Activated naive CD4-positive, alpha-beta T cell treated with anti-CD3 and anti-CD28 coated beads, Interleukin-2, amount 10 ng/mL, durations not matched to agents 7 days and 5 days (primary cell): ENCODE data around the gene PPIL3.
A peak's percentile ranks its signal among the peaks of the same experiment; 100 is the strongest.
"Not testable (repeated sequence)": the region's sequence is repeated elsewhere in the genome, so short reads cannot be mapped to it uniquely, and the experiment has no call there.

Experiments
- CTCF ChIA-PET: fragments of 350-600 bp; sonication (Branson Sonifier 250); formaldehyde crosslinking; loops from one replicate; lab custom pipeline; 2021; ENCODE audit warnings: antibody characterized with exemption; lab: Charles Lee
- DNase-seq: peaks from one replicate; pipeline ENCODE4 v3.0.0-alpha.2; 2020
- H3K27ac Mint-ChIP-seq: one replicate; pipeline ENCODE4 v1.8.0; 2021; ENCODE audit warnings: mild to moderate bottlenecking, moderate library complexity, mixed read lengths
- H3K27me3 Mint-ChIP-seq: one replicate; pipeline ENCODE4 v1.8.0; 2021; ENCODE audit warnings: mild to moderate bottlenecking, mixed read lengths
- H3K36me3 Mint-ChIP-seq: one replicate; pipeline ENCODE4 v1.8.0; 2021; ENCODE audit warnings: mixed read lengths
- H3K4me1 Mint-ChIP-seq: one replicate; pipeline ENCODE4 v1.8.0; 2021; ENCODE audit warnings: mixed read lengths
- H3K4me3 Mint-ChIP-seq: one replicate; pipeline ENCODE4 v1.8.0; 2021; ENCODE audit warnings: mild to moderate bottlenecking, moderate library complexity, mixed read lengths
- H3K9me3 Mint-ChIP-seq: one replicate; pipeline ENCODE4 v1.8.0; 2021; ENCODE audit warnings: mixed read lengths

Gene PPIL3

GRCh38 chr2:200888704-200889625 is at the start of gene PPIL3, which contains the start of gene NIF3L1:
TSS of gene PPIL3 (minus strand) at chr2:200889077. CDS start at chr2:200887615, 1,462 bp downstream.
TSS of gene NIF3L1 (plus strand) at chr2:200889371. CDS start at chr2:200891944, 2,573 bp downstream.
- Mint-ChIP-seq H3K36me3 (peaks cover 37% of the 10 kb centered on the region), H3K27me3 (peaks cover 3% of the 10 kb centered on the region), H3K27ac (peak within 1 kb of the TSS; percentile 100), H3K9me3 (no peaks in the 10 kb centered on the region), H3K4me1 (peaks cover 60% of the 10 kb centered on the region), H3K4me3 (peak within 1 kb of the TSS; percentile 93)
- CTCF ChIA-PET, result interaction anchor here (0.8 to 1.9 kb wide), 10 partner anchors 10 to 343 kb away, joined by 3 to 14 read pairs (median 5); partner anchors contain the start of genes CASP10 and ORC2
- DNase-seq, result peak; percentile 98

- no peaks in the 10 kb centered on the region for H3K27me3 Mint-ChIP-seq
- H3K36me3 Mint-ChIP-seq, result peaks cover 39% of the 10 kb centered on the region
- no peak overlapping the region for H3K27ac Mint-ChIP-seq
- no peaks in the 10 kb centered on the region for H3K4me1 Mint-ChIP-seq
- CTCF ChIA-PET, result no interaction called here
- DNase-seq, result no peak
- no peak overlapping the region for H3K4me3 Mint-ChIP-seq
- no peaks in the 10 kb centered on the region for H3K9me3 Mint-ChIP-seq
Observed at GRCh38 chr2:200930947-200931626, 42.2 kb upstream of the PPIL3 start.

GRCh38 chr2:200929334-200930249 is 40.7 kb upstream of the PPIL3 start:
- H3K36me3 Mint-ChIP-seq, result peaks cover 36% of the 10 kb centered on the region
- no peak for DNase-seq
- H3K4me3 Mint-ChIP-seq, result no peak overlapping the region

GRCh38 chr2:200922439-200922838 is 33.6 kb upstream of the PPIL3 start:
- Mint-ChIP-seq H3K4me1 (no peaks in the 10 kb centered on the region), H3K9me3 (no peaks in the 10 kb centered on the region), H3K36me3 (peaks cover 32% of the 10 kb centered on the region), H3K4me3 (no peak overlapping the region), H3K27ac (no peak overlapping the region), H3K27me3 (no peaks in the 10 kb centered on the region)
- DNase-seq, result no peak
- CTCF ChIA-PET, result interaction anchor here (0.7 to 1.6 kb wide), 4 partner anchors 17 to 204 kb away, joined by 3 to 10 read pairs (median 4); no protein-coding TSS in a partner anchor

More at GRCh38 chr2:200929334-200930249, 40.7 kb upstream of the PPIL3 start:
- CTCF ChIA-PET, result interaction anchor here (0.7 kb wide), 2 partner anchors 28 to 215 kb away, joined by 3 read pairs; no protein-coding TSS in a partner anchor
- Mint-ChIP-seq H3K27me3 (no peaks in the 10 kb centered on the region), H3K9me3 (no peaks in the 10 kb centered on the region), H3K27ac (no peak overlapping the region), H3K4me1 (no peaks in the 10 kb centered on the region)

GRCh38 chr2:200913654-200914053 is 24.8 kb upstream of the PPIL3 start:
- no peak overlapping the region for H3K27ac Mint-ChIP-seq
- H3K9me3 Mint-ChIP-seq, result no peaks in the 10 kb centered on the region
- no peaks in the 10 kb centered on the region for H3K4me1 Mint-ChIP-seq
- H3K36me3 Mint-ChIP-seq, result peaks cover 35% of the 10 kb centered on the region
- H3K4me3 Mint-ChIP-seq, result no peak overlapping the region
- CTCF ChIA-PET, result interaction anchor here (0.8 to 1.7 kb wide), 3 partner anchors 8 to 157 kb away, joined by 3 to 8 read pairs (median 3); no protein-coding TSS in a partner anchor
- H3K27me3 Mint-ChIP-seq, result no peaks in the 10 kb centered on the region
- no peak for DNase-seq

- Mint-ChIP-seq H3K4me1 (no peaks in the 10 kb centered on the region), H3K36me3 (peaks cover 33% of the 10 kb centered on the region), H3K27me3 (no peaks in the 10 kb centered on the region), H3K9me3 (no peaks in the 10 kb centered on the region), H3K27ac (no peak overlapping the region), H3K4me3 (no peak overlapping the region)
- no peak for DNase-seq
- CTCF ChIA-PET, result interaction anchor here (2.8 kb wide), 1 partner anchor 159 kb away, joined by 8 read pairs; no protein-coding TSS in a partner anchor
Observed at GRCh38 chr2:200909958-200910357, 21.1 kb upstream of the PPIL3 start.

GRCh38 chr2:200905618-200906296 is 16.9 kb upstream of the PPIL3 start:
- CTCF ChIA-PET, result interaction anchor here (0.6 to 6.1 kb wide), 21 partner anchors 8 to 327 kb away, joined by 3 to 104 read pairs (median 4); partner anchors contain the start of genes CASP10, HYCC2, NDUFB3 and NIF3L1
- Mint-ChIP-seq H3K27me3 (no peaks in the 10 kb centered on the region), H3K36me3 (peaks cover 35% of the 10 kb centered on the region), H3K27ac (peak overlapping the region; percentile 38), H3K9me3 (no peaks in the 10 kb centered on the region), H3K4me1 (peaks cover 9% of the 10 kb centered on the region), H3K4me3 (no peak overlapping the region)
- DNase-seq, result peak; percentile 75

- Mint-ChIP-seq H3K4me1 (peaks cover 11% of the 10 kb centered on the region), H3K9me3 (no peaks in the 10 kb centered on the region), H3K27ac (peak overlapping the region; percentile 75), H3K36me3 (peaks cover 51% of the 10 kb centered on the region), H3K4me3 (no peak overlapping the region), H3K27me3 (no peaks in the 10 kb centered on the region)
- CTCF ChIA-PET, result interaction anchor here (0.7 to 3.5 kb wide), 31 partner anchors 9 to 331 kb away, joined by 3 to 30 read pairs (median 4); partner anchors contain the start of genes CASP10, CLK1, HYCC2 and NDUFB3
- DNase-seq, result peak; percentile 84
Observed at GRCh38 chr2:200901459-200902072, 12.7 kb upstream of the PPIL3 start.

GRCh38 chr2:200899482-200899881 is 10.6 kb upstream of the PPIL3 start:
- Mint-ChIP-seq H3K36me3 (peaks cover 54% of the 10 kb centered on the region), H3K27me3 (no peaks in the 10 kb centered on the region), H3K9me3 (no peaks in the 10 kb centered on the region), H3K4me1 (peaks cover 11% of the 10 kb centered on the region), H3K4me3 (no peak overlapping the region), H3K27ac (no peak overlapping the region)
- CTCF ChIA-PET, result interaction anchor here (2.5 kb wide), 1 partner anchor 10 kb away, joined by 14 read pairs; the partner anchor contains the start of gene NIF3L1
- no peak for DNase-seq

- CTCF ChIA-PET, result interaction anchor here (0.9 kb wide), 1 partner anchor 9 kb away, joined by 3 read pairs; no protein-coding TSS in a partner anchor
- not testable (repeated sequence) for H3K9me3 Mint-ChIP-seq, H3K27ac Mint-ChIP-seq, DNase-seq, H3K4me3 Mint-ChIP-seq, H3K27me3 Mint-ChIP-seq
- peaks cover 49% of the 10 kb centered on the region for H3K36me3 Mint-ChIP-seq
- peaks cover 24% of the 10 kb centered on the region for H3K4me1 Mint-ChIP-seq
Observed at GRCh38 chr2:200881715-200882249, 7.1 kb downstream of the PPIL3 start.

- Mint-ChIP-seq H3K27ac (no peak overlapping the region), H3K27me3 (no peaks in the 10 kb centered on the region), H3K4me3 (no peak overlapping the region), H3K4me1 (peaks cover 8% of the 10 kb centered on the region), H3K9me3 (no peaks in the 10 kb centered on the region), H3K36me3 (peaks cover 52% of the 10 kb centered on the region)
- CTCF ChIA-PET, result interaction anchor here (0.7 kb wide), 1 partner anchor 393 kb away, joined by 3 read pairs; no protein-coding TSS in a partner anchor
- DNase-seq, result no peak
Observed at GRCh38 chr2:200878289-200878880, 10.5 kb downstream of the PPIL3 start.

GRCh38 chr2:200877443-200877842 is 11.4 kb downstream of the PPIL3 start:
- H3K4me1 Mint-ChIP-seq, result peaks cover 5% of the 10 kb centered on the region
- H3K27ac Mint-ChIP-seq, result no peak overlapping the region
- no peak for DNase-seq
- no peaks in the 10 kb centered on the region for H3K27me3 Mint-ChIP-seq
- CTCF ChIA-PET, result no interaction called here
- no peaks in the 10 kb centered on the region for H3K9me3 Mint-ChIP-seq
- no peak overlapping the region for H3K4me3 Mint-ChIP-seq
- H3K36me3 Mint-ChIP-seq, result peaks cover 51% of the 10 kb centered on the region
